ENCODE data around the gene CCDC102B.

Gene CCDC102B

DNA sequence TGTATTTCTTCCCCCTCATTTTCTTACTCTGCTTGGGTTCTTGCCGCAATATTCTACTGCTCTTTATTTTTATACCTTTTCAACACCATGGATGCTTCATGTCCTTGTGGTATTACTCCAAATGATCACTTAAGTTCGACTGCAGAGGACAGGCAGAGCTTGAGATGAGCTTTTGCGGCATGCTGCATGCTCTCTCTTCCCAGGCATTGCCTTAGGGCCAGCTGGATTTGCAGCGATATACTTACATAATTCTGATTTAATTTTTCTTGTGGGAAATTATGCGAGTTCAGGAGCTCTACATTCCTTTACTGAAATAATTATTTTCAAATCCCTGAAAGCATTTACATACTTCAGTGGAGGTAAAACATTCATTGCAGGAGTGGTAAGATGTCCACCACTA is 288.1 kb downstream of the CCDC102B start:
- DNase-seq (ENCODE audit: low read depth in 2 of 2): no peak

DNA sequence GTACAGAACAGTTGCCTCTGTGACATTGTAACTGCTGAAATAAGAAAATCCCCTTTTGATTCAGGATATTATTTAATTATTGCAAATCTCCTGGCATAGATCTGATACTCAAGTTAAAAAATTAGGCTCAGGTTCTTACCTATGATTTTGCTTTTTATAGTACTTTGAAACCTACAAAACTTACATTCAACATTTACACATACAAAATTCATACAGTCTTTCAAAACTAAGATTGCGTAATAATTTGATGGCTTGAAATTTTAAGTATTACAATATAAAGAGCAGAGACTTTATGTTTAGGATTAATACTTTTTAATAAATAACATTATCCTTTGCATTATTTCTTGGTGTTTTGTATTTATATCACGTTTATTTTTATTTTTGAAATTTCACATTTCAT is 291.1 kb downstream of the CCDC102B start:
- DNase-seq (ENCODE audit: low read depth in 2 of 2): no peak

DNA sequence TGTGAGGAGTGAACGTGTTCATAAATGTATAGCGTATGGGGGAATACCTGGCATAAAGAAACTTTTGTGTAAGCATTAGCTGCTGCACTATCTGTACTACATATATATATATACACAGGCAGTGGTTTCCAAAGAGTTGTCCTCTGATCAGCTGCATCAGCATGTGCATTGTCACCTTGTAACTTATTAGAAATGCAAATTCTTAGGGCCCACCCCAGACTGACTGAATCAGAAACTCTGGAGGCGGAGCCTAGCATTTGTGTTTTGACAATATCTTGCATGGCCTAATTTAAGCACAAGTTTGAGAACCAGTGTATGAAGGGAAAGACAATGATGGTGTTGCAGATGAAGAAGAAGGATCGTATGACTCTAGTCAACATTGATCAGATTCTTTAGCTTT is 299.5 kb downstream of the CCDC102B start:
- no peak for DNase-seq (ENCODE audit: low read depth in 2 of 2)

DNA sequence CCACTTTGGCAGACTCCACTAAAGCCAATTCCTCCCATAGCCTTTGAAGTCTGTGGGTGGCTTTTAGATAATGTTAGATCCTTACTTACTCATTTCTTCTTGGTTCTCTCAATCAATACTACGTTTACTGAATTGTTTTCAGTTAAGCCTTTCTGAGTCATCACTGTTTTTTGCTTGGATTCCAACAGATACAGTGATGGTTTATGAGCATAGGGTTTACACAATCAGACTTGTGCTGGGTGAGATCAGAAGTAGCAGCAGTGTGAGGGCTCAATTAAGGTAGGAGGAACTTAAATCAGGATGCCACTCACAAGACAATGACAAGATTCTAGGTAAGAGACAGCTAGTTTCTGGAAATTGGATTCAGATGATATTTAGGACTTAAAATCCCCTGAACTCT is 305.1 kb downstream of the CCDC102B start:
- no peak for DNase-seq (ENCODE audit: low read depth in 2 of 2)
